Gastrocnemius medialis (tissue), 4 donors: ENCODE measurements around the gene IQGAP2.

Experiments
- POLR2A ChIP-seq, 2 donors: fragments of 450-650 bp; IDR thresholded peaks; one replicate each; pipeline ENCODE4 v1.6.1; 2017; ENCODE audit warnings: antibody characterized with exemption in 2 of 2, mild to moderate bottlenecking in 2 of 2, moderate library complexity in 2 of 2
- TF ChIP-seq, protein P1 (sequence below), 5 experiments: fragments of 450-650 bp in 3 of 5; fragments of 200-600 bp in 2 of 5; sonication (generic) in 2 of 5; IDR thresholded peaks in 4 of 5; conservative IDR thresholded peaks in 1 of 5; 1 replicate in 4 of 5; 2 replicates in 1 of 5; pipeline ENCODE4 v1.5.1; 2016 to 2019; ENCODE audit warnings: antibody characterized with exemption in 5 of 5, mild to moderate bottlenecking in 3 of 5, moderate library complexity in 3 of 5

DNA sequence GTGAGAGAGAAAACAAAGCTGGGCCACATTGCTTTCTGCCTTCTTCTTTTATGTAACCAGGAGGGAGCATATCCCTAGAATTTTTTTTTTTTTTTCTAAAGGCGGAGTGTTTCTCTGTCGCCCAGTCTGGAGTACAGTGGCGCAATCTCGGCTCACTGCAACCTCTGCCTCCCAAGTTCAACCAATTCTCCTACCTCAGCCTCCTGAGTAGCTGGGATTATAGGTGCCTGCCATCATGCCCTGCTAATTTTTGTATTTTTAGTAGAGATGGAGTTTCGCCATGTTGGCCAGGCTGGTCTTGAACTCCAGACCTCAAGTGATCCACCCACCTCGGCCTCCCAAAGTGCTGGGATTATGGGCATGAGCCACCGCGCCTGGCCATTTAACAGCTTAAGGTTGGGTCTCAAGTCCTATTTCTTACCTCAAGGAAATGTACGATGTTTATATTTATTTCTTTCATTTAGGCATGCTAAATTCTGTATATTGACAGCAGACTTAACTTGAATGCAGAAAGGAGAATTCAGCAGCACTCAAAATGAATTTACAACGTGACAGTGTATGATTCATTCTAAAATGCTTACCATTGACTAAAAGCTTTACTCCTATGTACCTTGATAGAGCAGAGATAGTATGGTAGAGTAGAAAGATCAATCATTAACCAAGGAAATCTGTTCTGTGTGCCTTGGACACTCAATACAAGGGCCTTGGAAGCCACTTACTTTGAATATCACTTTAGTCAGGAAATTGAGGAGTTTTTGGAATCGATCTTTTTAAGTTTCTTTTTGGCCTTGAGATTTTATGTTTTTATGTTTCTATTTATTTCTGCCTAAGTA lies 119.2 kb downstream of the IQGAP2 start:
- TF ChIP-seq, protein P1, sequence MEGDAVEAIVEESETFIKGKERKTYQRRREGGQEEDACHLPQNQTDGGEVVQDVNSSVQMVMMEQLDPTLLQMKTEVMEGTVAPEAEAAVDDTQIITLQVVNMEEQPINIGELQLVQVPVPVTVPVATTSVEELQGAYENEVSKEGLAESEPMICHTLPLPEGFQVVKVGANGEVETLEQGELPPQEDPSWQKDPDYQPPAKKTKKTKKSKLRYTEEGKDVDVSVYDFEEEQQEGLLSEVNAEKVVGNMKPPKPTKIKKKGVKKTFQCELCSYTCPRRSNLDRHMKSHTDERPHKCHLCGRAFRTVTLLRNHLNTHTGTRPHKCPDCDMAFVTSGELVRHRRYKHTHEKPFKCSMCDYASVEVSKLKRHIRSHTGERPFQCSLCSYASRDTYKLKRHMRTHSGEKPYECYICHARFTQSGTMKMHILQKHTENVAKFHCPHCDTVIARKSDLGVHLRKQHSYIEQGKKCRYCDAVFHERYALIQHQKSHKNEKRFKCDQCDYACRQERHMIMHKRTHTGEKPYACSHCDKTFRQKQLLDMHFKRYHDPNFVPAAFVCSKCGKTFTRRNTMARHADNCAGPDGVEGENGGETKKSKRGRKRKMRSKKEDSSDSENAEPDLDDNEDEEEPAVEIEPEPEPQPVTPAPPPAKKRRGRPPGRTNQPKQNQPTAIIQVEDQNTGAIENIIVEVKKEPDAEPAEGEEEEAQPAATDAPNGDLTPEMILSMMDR (IDR thresholded peaks at IDR 0.05 in 4 of 5, conservative IDR thresholded peaks at IDR 0.05 in 1 of 5), result no peak
- no peak for TF ChIP-seq POLR2A (IDR thresholded peaks at IDR 0.05)
